Measurements from ENCODE around the gene BCL2L12.

GRCh38 chr19:49696865-49697264 lies 31.1 kb downstream of the BCL2L12 start:
- TF ChIP-seq CTCF (IDR thresholded peaks at IDR 0.05; ENCODE audit: low read depth, low read length, poor library complexity, severe bottlenecking) (no peak), EZH2phosphoT487 (IDR thresholded peaks at IDR 0.05; ENCODE audit: borderline replicate concordance, low read length) (no peak)
